Right forelimb (tissue), 1 donor: Measurements from ENCODE around the gene PRPF38B.

Source experiments
- DNase-seq: peaks from one replicate; pipeline ENCODE4 v3.0.0-alpha.2; 2018

The PRPF38B gene

DNA sequence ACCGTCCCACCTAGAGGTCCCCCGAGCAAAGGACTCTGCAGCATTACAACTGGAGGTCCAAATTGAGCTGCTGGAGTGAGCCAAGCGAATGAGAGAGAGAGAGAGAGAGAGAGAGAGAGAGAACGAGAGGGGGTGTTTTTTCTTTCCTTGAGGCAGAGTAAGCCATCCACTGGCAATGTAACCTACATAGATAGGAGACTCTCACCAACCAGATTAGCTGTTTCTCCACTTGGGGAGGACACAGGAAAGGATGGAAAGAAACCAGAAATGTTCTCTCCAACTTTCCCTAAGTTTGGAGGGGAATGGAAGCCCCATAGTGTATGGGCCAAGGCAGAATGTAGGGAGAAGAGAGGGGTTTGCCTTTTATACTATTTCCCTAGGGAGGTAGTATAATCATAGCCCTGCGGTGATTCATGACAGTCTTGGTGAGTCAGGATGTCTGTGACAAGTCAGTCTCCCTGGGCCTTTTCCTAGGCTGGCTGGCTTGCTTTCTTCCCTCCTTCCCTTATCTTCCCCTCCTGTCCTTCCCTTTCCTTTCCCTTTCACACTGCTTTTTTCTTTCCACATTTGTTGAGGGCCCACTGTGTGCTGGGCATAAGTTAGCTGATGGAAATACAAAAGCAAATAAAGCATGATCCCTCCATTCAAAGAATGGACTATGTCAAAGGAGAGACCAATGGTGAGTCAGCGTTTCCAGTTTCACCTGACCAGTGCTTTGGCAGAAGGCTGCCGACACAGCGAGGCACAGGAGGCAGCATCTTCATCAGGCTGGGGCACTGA lies 27.7 kb downstream of the PRPF38B start:
- DNase-seq, result no peak

- DNase-seq, result no peak
These were observed 30.2 kb downstream of the PRPF38B start for GRCh38 chr1:108722292-108722691.

GRCh38 chr1:108725906-108726305 lies 33.8 kb downstream of the PRPF38B start:
- no peak for DNase-seq

DNA sequence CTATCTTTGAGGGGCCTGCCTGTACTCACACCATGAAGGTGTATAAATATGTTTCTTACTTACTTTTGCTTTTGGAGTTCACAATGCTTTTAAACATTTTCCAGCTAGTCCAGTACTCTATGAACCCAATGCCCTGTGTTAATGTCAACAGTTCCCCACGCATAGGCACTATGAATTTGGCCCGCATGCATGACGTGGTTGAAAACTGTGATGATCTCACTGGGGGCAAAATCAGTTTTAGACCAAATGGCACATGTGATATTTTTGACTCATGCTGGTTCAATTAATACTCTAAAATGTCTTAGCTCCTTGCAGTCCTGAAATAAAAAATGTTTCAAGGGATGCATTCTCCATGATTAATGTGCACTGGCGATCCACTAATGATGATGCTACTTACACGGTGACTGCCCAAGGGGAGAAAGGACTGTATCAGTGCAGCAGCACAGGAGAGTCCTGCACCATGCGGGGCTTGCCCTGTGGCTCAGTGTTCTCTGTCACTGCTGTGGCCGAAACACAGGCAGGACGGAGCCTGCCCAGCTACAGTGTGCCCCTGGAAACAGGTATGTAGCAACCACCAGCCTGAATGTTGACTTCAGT lies 36.3 kb downstream of the PRPF38B start:
- no peak for DNase-seq

- no peak for DNase-seq
These were observed 37.4 kb downstream of the PRPF38B start for GRCh38 chr1:108729481-108729880.

DNA sequence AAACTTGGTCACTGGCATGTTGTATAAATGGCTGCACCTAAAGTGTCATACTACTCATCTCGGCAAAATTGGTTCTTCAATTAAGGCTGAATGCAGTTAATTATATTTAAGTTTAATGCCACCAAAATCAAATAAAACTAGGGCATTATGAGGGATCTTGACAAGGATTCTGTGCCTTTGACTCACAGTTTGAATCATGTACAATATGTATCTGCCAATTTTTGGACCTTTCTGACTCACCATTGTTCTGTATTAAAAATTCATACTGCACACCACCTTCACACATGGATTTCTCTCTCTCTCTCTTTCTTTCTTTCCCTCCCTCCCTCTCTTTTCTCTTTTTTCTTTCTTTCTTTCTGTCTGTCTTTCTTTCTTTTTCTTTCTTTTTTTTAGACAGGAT lies 40.3 kb downstream of the PRPF38B start:
- no peak for DNase-seq

GRCh38 chr1:108734171-108734865 lies 42.2 kb downstream of the PRPF38B start:
- no peak for DNase-seq

- DNase-seq, result no peak
These were observed 50.1 kb downstream of the PRPF38B start for GRCh38 chr1:108742253-108742652.

GRCh38 chr1:108745980-108746381 lies 53.9 kb downstream of the PRPF38B start:
- no peak for DNase-seq

- DNase-seq, result peak; percentile 100
These were observed 54.5 kb downstream of the PRPF38B start, which contains the start of gene STXBP3 for GRCh38 chr1:108746382-108747170. Gene STXBP3 (plus strand): TSS chr1:108746674. CDS start chr1:108746738, 64 bp downstream.

DNA sequence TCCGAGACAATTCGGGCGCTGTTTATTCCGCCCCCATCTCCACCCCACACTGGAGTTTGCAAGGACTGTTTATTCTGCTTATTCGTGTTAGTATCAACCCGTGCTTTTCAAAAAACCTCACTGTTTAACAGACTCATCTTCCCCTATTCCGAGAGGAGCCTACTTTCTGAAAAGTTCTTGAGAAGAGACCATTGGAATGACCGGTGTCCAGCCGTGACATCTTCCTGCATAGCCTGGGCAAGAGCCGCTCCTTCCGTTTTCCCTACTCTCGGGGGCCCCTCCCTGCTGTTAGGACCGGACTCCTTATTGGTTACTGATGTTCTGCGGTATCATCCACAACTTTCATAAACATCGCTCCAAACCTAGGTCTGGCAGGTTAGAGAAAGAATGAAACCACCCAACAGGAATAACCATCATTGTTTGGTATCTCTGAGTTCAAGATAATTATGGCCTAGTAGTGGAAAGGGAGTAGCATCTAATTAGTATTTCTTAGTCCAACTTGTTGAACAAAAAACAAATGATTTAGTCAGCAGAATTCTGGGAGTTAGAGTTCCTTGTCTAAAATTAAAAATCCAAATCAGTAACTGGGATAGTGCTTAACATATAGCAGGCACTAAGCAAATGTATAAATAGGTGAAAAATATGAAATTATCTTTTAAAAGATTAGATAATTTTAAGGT lies 55.2 kb downstream of the PRPF38B start:
- peak; percentile 80 for DNase-seq

DNA sequence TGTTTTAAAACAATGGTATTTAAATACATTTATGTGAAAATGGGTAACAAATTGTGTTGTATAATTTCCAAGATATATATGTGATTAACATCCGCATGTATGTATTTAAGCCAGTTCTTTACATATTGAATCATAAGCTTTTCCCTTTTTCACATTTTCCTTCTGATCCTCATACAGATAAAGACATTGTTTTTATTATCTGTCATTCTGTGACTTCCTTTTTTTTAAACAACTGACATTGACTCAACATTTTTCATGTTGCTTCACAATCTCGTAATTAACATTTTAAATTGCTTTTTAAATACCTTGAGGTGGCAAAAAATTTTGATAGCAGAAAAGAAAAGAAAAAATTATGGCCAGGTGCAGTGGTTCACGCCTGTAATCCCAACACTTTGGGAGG lies 55.8 kb downstream of the PRPF38B start:
- DNase-seq, result no peak

- DNase-seq, result no peak
These were observed 57.0 kb downstream of the PRPF38B start for GRCh38 chr1:108749081-108749480.

DNA sequence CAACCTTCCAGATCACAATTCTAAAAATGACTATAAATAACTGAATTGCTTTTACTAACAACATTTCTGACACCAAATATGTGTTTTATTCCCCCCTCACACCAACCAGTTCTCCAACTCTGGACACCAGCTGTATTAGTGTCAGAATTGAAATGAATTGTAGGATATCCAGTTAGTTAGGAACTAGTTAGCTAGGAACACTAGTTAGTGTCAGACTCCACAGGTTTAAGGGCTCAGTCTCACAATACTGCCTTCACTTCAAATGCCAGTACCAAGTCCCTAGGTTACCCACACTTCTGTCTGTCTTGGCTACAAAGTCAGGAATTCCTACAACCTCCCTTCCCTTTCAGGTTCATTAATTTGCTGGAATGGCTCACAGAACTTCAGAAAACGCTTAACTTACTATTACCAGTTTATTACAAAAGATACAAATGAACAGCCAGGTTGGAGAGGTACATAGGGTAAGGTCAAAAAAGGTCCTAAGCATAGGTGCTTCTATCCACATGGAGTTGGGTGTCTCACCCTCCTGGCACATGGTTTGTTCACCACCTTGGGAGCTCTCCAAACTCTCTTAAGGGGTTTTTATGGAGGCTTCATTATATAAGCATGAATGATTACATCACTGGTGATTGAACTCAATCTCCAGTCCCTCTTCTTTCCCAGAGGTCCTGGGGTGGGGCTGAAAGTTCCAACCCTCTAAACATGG lies 58.5 kb downstream of the PRPF38B start:
- DNase-seq, result no peak
